Right renal pelvis (tissue), 4 donors: ENCODE measurements around the gene SLC16A10. TPM values are rescaled to one million over a fixed set of nuclear protein-coding genes. Genes with fewer than 3 reads are reported as not detected.
"Not testable (repeated sequence)": the region's sequence is repeated elsewhere in the genome, so short reads cannot be mapped to it uniquely, and the experiment has no call there.

ENCODE experiments used
- DNase-seq, 4 donors: peaks; one replicate each; pipeline ENCODE4 v3.0.0-alpha.2; 2013; ENCODE audit warnings: low read depth in 4 of 4, low spot score in 3 of 4, missing footprints in 1 of 4
- polyA plus RNA-seq, 4 donors: library from polyadenylated mRNA; unstranded; fragments of 120-200 nt; gene quantifications; one replicate each; pipeline ENCODE4 v1.2.1, GENCODE V29; 2013; ENCODE audit not compliant: insufficient read length in 4 of 4

Gene SLC16A10
- polyA plus RNA-seq, 4 donors, result 24.0 to 28.8 (median 26.6) TPM

DNA sequence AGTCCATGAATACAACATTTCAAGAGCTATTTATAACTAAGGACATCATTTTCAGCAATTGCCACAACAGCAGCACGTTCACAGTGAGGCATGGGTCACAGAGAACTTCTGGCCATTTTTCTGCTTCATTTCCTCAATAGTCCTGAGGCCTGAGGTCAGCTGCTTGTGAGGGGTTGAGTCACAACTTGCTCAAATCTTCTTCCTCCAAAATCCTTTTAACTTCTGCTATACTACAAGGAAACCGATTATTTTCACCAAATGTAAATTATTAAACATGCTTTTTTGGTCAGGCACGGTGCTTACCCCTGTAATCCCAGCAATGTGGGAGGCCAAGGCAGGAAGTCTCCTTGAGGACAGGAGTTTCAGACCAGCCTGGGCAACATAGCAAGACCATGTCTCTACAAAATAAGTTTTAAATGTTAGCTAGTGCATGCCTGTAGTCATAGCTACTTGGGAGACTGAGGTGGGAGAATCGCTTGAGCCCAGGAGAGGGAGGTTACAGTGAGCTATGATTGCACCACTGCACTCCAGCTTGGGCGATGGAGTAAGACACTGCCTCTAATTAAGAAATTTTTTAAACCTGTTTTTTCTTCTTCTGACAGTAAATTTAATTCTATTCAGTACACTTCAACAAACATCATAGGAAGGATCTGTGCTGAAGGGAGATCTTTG, 11.1 kb upstream of the SLC16A10 start:
- DNase-seq, result no peak

DNA sequence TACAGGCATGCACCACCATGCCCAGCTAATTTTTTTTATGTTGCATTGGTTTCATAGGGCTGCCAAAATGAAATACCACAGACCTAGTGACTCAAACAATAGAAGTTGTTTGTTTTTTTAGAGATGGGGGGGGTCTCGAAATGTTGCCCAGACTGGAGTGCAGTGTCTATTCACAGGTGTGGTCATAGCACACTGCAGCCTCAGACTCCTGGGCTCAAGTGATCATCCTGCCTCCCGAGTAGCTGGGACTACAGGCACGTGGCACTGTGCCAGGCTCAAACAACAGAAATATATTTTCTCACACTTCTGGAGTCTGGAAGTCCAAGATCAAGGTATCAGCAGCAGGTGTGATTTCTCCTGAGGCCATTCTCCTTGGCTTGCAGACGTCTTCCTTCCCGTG, 6.6 kb upstream of the SLC16A10 start:
- no peak for DNase-seq

DNA sequence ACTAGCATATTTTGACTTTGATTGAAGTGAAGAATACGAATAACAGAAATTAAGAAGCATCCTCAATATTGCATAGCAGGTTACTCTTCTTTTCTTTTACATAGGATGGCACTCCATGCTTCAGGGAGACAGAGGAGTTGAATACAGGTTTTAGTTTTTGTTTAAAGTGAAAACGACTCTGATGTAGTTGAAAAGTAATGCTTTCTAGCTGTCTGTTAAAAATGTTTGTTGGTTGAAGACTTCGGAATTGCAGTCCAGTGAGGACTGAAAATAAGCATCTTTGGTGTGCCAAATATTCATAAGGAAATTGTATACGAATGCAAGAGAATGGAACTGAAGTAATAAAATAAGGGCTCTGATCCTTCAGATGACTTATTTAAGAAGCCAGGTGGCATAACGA, 618 bp upstream of the SLC16A10 start:
- DNase-seq, result no peak

DNA sequence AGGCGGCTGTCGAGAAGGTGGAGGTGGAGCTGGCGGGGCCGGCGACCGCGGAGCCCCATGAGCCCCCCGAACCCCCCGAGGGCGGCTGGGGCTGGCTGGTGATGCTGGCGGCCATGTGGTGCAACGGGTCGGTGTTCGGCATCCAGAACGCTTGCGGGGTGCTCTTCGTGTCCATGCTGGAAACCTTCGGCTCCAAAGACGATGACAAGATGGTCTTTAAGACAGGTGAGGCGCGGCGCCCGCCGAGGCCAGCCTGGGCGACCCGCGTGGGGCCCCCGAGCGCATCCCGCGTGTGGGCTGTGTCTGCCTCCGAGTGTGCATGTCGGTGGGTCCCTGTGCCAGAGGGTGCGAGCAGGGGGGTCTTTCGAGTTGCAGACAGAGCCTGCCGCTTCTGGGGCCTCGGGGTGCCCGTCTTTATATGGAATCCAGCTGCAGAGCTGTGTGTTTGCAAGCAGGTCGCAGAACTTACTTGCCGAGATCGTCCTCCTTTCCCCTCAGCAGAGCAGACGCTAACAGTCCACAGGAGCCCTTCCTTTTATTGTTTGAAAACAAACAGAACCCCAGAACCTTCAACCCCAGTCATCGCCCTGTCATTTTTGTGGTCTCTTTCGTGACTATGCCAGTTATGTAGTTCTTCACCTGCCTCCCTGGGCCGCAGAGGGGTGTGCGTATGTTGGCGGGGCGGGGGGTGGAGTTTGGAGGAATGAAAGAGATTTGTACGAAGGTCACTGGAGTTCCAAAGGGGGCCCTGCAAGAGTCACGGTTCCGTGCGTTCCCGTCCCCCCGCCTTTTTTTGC, 766 bp downstream of the SLC16A10 start:
- DNase-seq, result peak in 1 of 4 donors; percentile 23

GRCh38 chr6:111088668-111089003, 1.3 kb downstream of the SLC16A10 start:
- DNase-seq, result no peak

GRCh38 chr6:111090766-111091165, 3.5 kb downstream of the SLC16A10 start:
- DNase-seq, result no peak

DNA sequence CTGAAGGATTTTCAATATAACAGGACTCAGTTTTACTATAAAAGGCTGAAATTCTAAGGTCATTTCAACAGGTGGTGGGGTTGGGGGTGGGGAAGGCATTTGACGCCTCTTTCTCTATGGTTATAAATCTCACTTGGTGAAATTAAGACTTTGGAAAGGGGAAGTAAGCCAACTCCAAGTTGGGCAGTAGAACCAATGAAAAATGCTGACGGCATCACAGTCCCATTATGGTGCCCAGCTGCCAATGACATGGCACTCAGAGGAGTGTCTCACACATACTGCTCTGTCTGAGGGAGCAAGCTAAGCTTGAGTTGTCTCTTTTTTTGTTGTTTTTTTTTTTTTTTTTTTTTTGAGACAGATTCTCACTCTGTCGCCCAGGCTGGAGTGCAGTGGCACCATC, 4.7 kb downstream of the SLC16A10 start:
- DNase-seq, result no peak

- not testable (repeated sequence) for DNase-seq
Measured at GRCh38 chr6:111095488-111095887, 8.2 kb downstream of the SLC16A10 start.

- no peak for DNase-seq
Measured at GRCh38 chr6:111096246-111096645, 8.9 kb downstream of the SLC16A10 start.

DNA sequence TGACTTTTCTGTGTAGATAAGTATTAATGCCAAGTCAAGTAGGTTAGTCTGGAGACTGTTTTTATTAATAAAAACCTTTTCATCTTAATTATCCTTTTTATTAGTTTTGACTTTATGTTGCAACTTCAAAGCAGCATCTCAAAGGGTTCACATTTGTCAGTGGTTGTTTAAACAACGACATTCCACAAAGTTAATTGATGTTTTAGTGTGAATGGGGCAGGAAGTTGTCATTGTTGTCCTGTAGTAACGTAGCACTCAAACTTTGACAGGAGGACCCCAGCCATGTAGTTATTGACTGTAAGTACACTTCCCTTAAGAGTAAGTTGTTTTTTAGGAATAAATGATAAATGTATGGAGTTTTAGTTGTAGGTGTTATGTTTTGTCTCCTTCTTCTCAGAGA, 11.3 kb downstream of the SLC16A10 start:
- DNase-seq, result no peak

- DNase-seq, result no peak
Measured at GRCh38 chr6:111101987-111102386, 14.7 kb downstream of the SLC16A10 start.

DNA sequence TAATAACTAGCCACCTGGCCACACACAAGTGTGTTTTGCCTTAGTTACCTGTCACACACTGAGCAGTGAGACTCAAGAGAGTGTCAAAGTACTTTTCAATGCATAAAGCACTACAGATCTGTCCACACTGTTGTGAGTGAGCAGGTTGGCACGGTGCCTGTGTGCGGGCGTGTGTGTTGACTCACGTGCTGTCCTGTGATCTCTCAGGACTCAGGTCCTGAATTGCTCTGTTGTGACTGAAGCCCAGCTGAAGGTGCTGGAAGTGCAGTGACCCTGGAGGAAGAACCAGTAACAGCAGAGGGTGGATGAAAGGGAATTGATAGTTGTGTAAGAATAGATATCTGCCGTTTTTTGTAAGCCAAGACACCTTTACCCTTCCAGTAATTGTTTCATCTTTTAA, 18.3 kb downstream of the SLC16A10 start:
- DNase-seq, result no peak

DNA sequence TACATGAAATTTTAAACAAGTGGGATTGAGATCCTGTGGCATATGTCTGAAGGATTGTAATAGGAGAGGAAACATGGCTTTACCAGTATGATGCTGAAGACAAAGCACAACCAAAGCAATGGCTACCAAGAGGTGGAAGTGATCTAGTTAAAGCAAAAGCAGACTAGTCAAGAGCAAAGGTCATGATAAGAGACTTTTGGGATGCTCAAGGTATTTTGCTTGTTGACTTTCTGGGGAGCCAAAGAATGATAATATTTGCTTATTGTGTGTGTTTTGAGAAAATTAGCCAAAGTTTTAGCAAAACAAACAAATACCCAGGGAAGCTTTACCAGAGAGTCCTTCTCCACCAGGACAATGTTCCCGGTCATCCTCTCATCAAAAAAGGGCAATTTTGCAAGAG, 20.3 kb downstream of the SLC16A10 start:
- DNase-seq, result no peak

DNA sequence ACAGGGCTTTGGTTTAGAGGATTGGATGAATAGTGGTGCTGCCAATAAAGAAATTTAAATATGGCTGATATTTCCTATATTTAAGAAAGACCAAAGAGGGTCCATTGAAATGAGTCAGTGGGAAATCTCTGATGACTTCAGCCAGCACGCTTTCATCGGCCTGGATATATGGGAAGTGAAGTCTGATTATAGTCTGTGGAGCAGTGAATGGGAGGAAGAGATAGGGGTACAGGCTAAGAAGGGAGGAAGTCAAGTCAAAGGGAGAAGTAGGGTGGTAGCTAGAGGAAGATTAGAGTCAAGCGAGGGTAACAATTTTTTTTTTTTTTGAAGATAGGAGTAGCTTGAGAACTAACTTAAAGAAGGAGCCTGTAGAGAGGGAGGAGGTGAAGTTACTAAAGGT, 22.7 kb downstream of the SLC16A10 start:
- no peak for DNase-seq

GRCh38 chr6:111113336-111114086, 26.2 kb downstream of the SLC16A10 start:
- DNase-seq, result no peak

DNA sequence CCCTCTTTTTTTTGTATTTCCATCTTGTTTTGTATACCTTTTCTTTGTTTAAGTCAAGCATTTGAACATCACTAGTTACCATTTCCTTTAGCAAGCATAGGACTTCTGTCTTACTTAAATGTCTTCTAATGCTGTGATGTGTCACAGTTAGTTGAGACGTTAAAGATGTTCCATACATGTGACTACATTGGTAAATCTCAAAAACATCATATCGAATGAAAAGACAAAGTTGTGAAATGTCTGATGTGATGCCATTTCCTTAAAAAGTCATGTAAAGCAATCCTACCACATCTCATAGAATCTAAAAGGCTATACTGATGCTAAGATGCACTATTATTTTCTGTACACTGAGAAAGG, 26.8 kb downstream of the SLC16A10 start:
- DNase-seq, result no peak

- DNase-seq, result no peak
Measured at GRCh38 chr6:111114482-111114881, 27.2 kb downstream of the SLC16A10 start.

- DNase-seq, result no peak
Measured at GRCh38 chr6:111118826-111119225, 31.5 kb downstream of the SLC16A10 start.

DNA sequence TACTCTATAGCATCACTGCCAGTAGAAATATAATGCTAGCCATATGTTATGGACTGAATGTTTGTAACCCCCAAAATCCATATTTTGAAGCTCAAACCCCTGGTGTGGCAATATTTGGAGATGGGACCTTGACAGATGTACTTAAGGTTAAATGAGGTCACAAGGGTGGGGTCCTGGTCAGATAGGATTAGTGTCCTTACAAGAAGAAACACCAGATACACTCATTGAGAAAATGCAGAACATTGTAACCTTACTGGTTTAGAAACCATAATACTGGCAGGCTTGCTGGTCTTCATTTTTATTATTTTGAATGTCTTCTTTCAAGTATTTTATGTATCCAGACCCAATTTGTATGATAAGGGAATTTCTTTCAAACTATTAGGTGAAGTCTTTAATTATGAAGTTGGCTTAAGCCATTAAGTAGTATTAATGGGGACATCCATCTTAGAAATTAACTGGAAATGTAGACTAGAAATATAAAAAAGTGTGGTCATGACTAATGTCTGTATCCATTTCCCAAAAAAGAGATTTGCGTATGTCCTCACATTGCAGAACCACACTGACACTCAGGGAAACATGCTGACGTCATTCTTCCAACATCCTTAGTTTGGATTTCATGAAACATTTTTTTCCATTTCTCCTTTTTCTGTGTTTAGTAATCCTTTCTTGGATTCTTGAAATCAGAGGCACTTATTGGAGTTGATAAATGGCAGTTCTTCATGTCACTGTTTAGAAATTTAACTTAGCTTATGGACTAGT, 32.4 kb downstream of the SLC16A10 start:
- no peak for DNase-seq

DNA sequence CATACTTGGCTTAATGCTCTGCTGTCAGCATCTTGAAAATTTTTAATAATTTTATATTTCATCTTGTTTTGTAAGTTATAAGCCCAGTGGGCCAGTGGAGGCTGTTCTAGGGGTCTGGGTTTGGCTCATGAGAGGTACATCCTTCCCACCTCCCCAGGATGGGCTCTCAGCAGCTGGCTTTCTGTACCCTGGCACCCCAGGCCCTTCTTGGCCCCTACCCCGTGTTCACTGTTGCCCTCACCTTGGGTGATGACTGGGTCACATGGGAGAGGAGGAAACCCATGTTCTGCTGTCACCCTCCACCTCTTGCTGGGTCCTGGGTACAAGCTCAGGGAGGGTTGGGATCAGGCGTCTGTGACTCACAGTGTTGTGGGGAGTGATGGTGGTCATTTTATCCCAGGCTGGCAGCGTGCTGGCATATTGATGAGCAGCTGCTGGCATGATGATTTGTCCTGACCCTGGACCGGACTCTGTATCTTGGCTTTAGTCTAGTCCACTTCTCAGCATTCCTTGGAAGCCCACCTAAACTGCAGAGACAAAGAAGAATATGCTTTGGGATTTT, 34.6 kb downstream of the SLC16A10 start:
- no peak for DNase-seq
